ENCODE data around the gene TTLL6. TPM values are rescaled to one million over a fixed set of nuclear protein-coding genes. Genes with fewer than 3 reads are reported as not detected.
"Not testable (repeated sequence)": the region's sequence is repeated elsewhere in the genome, so short reads cannot be mapped to it uniquely, and the experiment has no call there.

Gene TTLL6
- total RNA-seq, 1 experiment from 2014 or later, result 2.4 TPM

GRCh38 chr17:48799069-48799723 lies 17.8 kb downstream of the TTLL6 start:
- Mint-ChIP-seq H3K4me1 (no peaks in the 10 kb centered on the region), H3K36me3 (ENCODE audit: insufficient read depth in 1 of 3, low read depth in 3 of 3) (peaks cover 0 to 11% (median 0%) of the 10 kb centered on the region in 3 experiments; a peak in 3 of 7 replicates), H3K27ac (no peak overlapping the region), H3K27me3 (ENCODE audit: low read depth) (peaks cover 41% of the 10 kb centered on the region), H3K4me3 (no peak overlapping the region), H3K9me3 (no peaks in the 10 kb centered on the region)
- Histone ChIP-seq H2BK20ac (ENCODE audit: low read depth, low read length, poor library complexity, severe bottlenecking) (no peak overlapping the region), H4K20me1 (ENCODE audit: control insufficient read depth, insufficient read depth, insufficient read length) (peaks cover 2% of the 10 kb centered on the region), H3K79me1 (ENCODE audit: insufficient read depth, low read depth, low read length, poor library complexity, severe bottlenecking) (no peaks in the 10 kb centered on the region), H2BK120ac (ENCODE audit: low read depth, low read length, poor library complexity, severe bottlenecking) (no peak overlapping the region), H3K23ac (ENCODE audit: insufficient read length, low read depth, low read length) (no peak overlapping the region), H4K5ac (ENCODE audit: insufficient read length, low read depth, low read length) (no peak overlapping the region), H3K4me2 (ENCODE audit: insufficient read depth, insufficient read length, low read length) (no peak overlapping the region), H3K56ac (ENCODE audit: insufficient read length, low read depth, low read length) (no peak overlapping the region), H3K4me1 (ENCODE audit: insufficient read depth, low read length) (no peaks in the 10 kb centered on the region), H2AFZ (ENCODE audit: low read length) (no peak overlapping the region), H4K8ac (replicated peaks; ENCODE audit: insufficient read length, low read depth, low read length) (no peak overlapping the region), H3K14ac (ENCODE audit: insufficient read depth, low read length) (no peak overlapping the region), H3K79me2 (ENCODE audit: insufficient read depth, low read length) (no peaks in the 10 kb centered on the region), H3K27me3 (ENCODE audit: insufficient read depth, low read length) (no peaks in the 10 kb centered on the region), H3K9me3 (ENCODE audit: control insufficient read depth, low read depth, low read length) (no peaks in the 10 kb centered on the region), H2BK15ac (ENCODE audit: low read depth, low read length) (no peak overlapping the region), H3K18ac (ENCODE audit: insufficient read length, low read depth, low read length) (no peak overlapping the region), H2BK5ac (ENCODE audit: insufficient read length, low read length) (no peak overlapping the region), H3K9ac (ENCODE audit: extremely low read depth, insufficient read length, low read length) (no peak overlapping the region), H3K4ac (ENCODE audit: low read depth, low read length) (no peak overlapping the region), H3T11ph (ENCODE audit: low read length) (no peak overlapping the region), H2AK5ac (ENCODE audit: insufficient read length, low read length) (no peak overlapping the region), H3K23me2 (ENCODE audit: insufficient read length, low read depth, low read length, poor library complexity, severe bottlenecking) (no peaks in the 10 kb centered on the region), H4K91ac (ENCODE audit: insufficient read length, low read depth, low read length) (no peak overlapping the region), H2BK12ac (ENCODE audit: insufficient read length, low read depth, low read length) (no peak overlapping the region), H3K27ac (ENCODE audit: insufficient read length, low read depth, low read length) (no peak overlapping the region)
- no CpG with 5 or more reads among the region's 11 CpGs for whole genome bisulfite sequencing (ENCODE audit: extremely low coverage, insufficient read length, low lambda C conversion rate)
- no peak for DNase-seq
- TF ChIP-seq CTCF (conservative IDR thresholded peaks at IDR 0.05), result no peak

- H3K4me1 ChIP-seq (ENCODE audit: insufficient read depth, low read length); H3K9me3 ChIP-seq (ENCODE audit: control insufficient read depth, low read depth, low read length): not testable (repeated sequence)
Measured at GRCh38 chr17:48796163-48796522, 20.9 kb downstream of the TTLL6 start.

More at GRCh38 chr17:48796163-48796522, 20.9 kb downstream of the TTLL6 start:
- not testable (repeated sequence) for H3K14ac ChIP-seq (ENCODE audit: insufficient read depth, low read length); H2AFZ ChIP-seq (ENCODE audit: low read length); H4K8ac ChIP-seq (replicated peaks; ENCODE audit: insufficient read length, low read depth, low read length); H2BK15ac ChIP-seq (ENCODE audit: low read depth, low read length); H3K27ac ChIP-seq (ENCODE audit: insufficient read length, low read depth, low read length); H2BK5ac ChIP-seq (ENCODE audit: insufficient read length, low read length); H3K79me2 ChIP-seq (ENCODE audit: insufficient read depth, low read length); H4K5ac ChIP-seq (ENCODE audit: insufficient read length, low read depth, low read length); H4K20me1 ChIP-seq (ENCODE audit: control insufficient read depth, insufficient read depth, insufficient read length); H3K27me3 ChIP-seq (ENCODE audit: insufficient read depth, low read length); DNase-seq; H3K9ac ChIP-seq (ENCODE audit: extremely low read depth, insufficient read length, low read length); H4K91ac ChIP-seq (ENCODE audit: insufficient read length, low read depth, low read length); H3K18ac ChIP-seq (ENCODE audit: insufficient read length, low read depth, low read length); H2BK120ac ChIP-seq (ENCODE audit: low read depth, low read length, poor library complexity, severe bottlenecking); H2BK12ac ChIP-seq (ENCODE audit: insufficient read length, low read depth, low read length); H2BK20ac ChIP-seq (ENCODE audit: low read depth, low read length, poor library complexity, severe bottlenecking); H3K23ac ChIP-seq (ENCODE audit: insufficient read length, low read depth, low read length); H3K4ac ChIP-seq (ENCODE audit: low read depth, low read length); H3K79me1 ChIP-seq (ENCODE audit: insufficient read depth, low read depth, low read length, poor library complexity, severe bottlenecking); H3K27ac Mint-ChIP-seq; H3T11ph ChIP-seq (ENCODE audit: low read length); H3K56ac ChIP-seq (ENCODE audit: insufficient read length, low read depth, low read length); H3K9me3 Mint-ChIP-seq; H3K4me2 ChIP-seq (ENCODE audit: insufficient read depth, insufficient read length, low read length); H3K4me3 Mint-ChIP-seq; H2AK5ac ChIP-seq (ENCODE audit: insufficient read length, low read length); H3K23me2 ChIP-seq (ENCODE audit: insufficient read length, low read depth, low read length, poor library complexity, severe bottlenecking); H3K4me1 Mint-ChIP-seq
- no CpG with 5 or more reads among the region's 6 CpGs for WGBS (ENCODE audit: extremely low coverage, insufficient read length, low lambda C conversion rate)
- H3K27me3 Mint-ChIP-seq (ENCODE audit: low read depth), result peaks cover 61% of the 10 kb centered on the region
- peaks cover 0 to 11% (median 0%) of the 10 kb centered on the region in 3 experiments; a peak in 3 of 7 replicates for H3K36me3 Mint-ChIP-seq (ENCODE audit: insufficient read depth in 1 of 3, low read depth in 3 of 3)

Data from H9 (cell line).